DMS53 treated with DMSO at 0.1 percent for 48 hours (cell line): ENCODE measurements around the gene CDH5.

ENCODE experiments used
- DNase-seq: peaks from one replicate; lab custom pipeline; 2025; ENCODE audit not compliant: unreplicated experiment; lab: John Stamatoyannopoulos, UW

The CDH5 gene

GRCh38 chr16:66372078-66372897, 5.8 kb downstream of the CDH5 start:
- no peak for DNase-seq

DNA sequence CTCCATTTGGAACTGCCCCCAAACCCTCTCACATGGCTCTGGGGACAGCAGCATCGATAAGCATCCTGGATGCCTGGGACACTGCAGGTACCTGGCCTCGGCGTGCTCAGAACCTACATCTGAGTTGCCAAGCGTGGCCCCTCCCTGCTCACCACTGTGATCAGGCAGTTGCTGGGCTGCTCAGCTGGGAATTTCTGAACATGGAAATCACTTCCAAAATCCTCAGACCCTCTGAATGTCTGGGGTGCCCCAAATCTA, 6.3 kb downstream of the CDH5 start:
- DNase-seq, result no peak

- DNase-seq, result no peak
Measured at GRCh38 chr16:66373667-66374066, 7.2 kb downstream of the CDH5 start.

GRCh38 chr16:66374176-66374575, 7.7 kb downstream of the CDH5 start:
- DNase-seq, result no peak

DNA sequence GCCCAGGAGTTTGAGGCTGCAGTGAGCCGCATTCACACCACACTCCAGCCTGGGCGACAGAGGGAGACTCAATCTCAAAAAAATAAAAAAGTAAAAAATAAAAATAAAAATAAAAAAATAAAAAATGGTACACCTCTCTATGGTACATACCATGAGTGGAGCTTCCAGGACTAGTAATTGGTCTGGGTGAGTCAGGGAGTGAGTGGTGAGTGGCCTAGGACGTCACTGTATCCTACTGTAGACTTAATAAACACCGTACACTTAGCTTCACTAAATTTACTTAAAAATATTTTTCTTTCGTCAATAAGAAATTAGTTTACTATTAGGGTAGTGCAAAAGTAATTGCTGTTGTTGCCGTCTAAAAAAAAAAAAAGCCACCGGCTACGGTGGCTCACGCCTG, 9.0 kb downstream of the CDH5 start:
- no peak for DNase-seq

GRCh38 chr16:66376114-66376513, 9.6 kb downstream of the CDH5 start:
- no peak for DNase-seq

DNA sequence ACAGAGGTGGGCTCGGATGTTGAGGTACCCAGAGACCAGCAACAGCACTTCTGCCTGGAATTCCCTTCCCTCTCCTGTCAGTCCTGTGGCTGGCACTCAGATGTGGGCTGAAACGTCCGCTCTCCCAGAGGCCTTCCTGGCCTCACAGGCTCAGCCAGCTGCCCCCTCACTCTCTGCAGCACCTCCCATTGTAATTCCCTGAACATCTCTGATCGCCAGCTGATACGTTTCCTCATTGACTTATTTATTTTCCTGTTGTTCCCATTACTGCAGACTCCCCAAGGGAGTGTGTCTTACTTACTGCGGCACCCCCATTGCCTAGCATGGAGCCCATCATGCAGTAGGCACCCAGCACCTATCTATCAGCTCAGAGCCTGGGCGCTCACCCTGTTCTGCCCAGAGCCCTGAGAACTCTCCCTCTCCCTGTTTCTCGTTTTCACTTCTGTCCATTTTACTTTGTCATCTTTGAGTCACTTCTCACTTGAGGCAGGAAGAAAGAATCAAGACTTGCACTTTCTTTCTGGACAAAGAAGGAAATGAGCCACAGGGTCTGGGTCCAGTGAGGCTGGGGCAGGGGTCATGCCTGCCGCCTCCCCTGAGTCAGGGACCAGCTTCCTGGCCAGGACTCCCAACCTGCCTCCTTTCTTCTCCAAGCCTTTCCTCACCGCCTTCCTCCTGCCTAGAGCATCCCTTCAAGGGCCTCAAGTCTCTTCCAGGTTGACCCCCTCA, 10.2 kb downstream of the CDH5 start:
- no peak for DNase-seq

DNA sequence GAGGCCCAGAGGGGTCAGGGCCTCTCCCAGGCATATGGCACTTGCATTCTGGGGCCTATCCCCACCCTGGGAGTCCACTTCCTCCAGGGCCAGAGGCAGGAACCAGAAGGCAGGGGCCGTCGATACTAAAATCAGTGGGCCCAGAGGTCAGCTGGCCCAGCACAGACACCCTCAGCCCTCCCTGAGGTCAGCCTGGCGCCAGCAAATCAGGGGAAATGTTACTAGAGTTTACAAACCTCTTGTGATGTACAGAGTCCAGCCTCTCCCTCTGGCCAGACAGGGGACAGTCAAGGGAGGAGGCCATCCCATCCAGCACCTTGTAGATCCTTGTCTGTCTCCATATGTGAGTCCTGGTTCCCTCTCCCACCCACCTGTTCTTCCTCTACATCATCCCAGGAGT, 10.8 kb downstream of the CDH5 start:
- DNase-seq, result no peak

DNA sequence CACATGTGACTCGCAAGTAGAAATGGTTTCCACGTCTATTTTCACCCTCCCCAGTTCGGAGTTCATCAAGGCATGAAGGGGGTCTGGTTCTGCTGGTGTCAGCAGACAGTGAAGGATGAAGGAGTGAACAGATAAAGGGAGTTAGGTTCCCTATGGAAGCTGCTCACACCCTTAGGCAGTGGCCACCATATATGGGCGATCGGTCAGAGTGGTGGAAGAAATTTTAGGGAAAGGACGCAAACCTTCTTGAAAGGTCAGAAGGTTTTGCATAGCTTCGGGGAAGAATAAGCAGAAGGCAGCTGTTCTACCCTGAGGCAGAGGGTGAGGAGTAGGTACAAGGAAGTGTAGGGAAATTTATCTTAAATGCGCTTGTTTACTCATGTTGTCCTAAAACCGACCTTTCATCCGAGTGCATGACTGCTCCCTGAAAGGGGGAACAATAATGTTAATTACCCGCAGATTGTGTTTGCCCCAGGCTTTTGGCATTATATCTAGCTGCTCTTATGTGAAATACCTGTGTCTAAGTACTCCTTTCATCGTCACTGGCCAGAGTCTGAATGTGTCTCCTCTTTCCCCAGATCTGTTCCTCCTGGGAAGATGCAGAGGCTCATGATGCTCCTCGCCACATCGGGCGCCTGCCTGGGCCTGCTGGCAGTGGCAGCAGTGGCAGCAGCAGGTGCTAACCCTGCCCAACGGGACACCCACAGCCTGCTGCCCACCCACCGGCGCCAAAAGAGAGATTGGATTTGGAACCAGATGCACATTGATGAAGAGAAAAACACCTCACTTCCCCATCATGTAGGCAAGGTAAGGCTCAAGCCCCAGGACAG, 12.5 kb downstream of the CDH5 start:
- DNase-seq, result no peak

- DNase-seq, result no peak
Measured at GRCh38 chr16:66379571-66379941, 13.1 kb downstream of the CDH5 start.

GRCh38 chr16:66380421-66380820, 13.9 kb downstream of the CDH5 start:
- no peak for DNase-seq

- DNase-seq, result no peak
Measured at GRCh38 chr16:66381585-66382170, 15.2 kb downstream of the CDH5 start.

DNA sequence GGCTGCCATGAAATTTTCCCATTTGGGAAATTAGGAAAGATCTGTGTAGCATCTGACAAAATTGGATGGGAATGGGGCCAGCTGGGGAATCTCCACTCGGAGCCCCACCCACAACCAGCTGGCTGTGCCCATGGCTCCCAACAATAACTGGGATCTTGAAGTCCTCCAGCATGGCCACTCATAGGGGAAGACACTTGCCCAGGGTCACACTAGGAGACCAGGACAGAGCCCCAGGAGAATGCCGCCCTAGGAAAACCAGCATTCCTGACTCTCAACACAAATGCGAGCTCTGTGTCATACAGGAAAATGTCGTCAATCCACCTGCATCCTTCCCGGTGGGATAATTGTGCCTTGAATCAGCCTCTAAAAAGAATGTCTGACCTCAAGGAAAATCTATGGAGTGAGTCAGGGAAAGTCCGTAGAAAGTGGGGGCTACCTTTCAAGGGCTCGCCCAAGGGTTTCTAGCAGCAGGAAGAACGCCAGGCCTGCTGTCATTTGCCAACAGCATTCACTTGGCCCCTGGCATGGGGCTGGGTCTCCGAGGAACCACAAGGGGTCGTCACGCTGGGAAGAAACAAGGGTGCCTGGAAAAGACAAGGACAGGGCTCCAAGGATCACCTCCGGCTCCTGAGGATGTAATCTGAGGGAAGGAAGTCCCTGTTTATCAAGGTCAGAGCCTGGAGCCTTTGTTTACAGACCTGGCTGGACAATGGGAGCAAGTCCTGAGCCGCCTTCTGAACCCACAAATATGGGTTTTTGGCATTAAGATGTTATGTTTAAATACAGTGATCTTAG, 15.9 kb downstream of the CDH5 start:
- DNase-seq, result no peak

DNA sequence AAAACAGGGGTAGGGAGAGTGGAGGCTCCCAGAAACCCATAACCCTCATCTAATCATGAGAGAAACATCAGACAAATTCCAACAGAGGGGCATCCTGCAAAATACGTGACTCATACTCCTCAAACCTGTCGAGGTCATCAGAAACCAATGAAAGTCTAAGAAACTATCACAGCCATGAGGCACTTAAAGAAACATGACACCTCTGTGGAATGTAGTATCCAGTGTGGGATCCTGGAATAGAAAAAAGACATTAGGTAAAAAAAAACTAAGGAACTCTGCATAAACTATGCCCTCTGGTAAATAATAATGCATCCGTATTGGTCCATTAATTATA, 16.4 kb downstream of the CDH5 start:
- peak; percentile 14 for DNase-seq

GRCh38 chr16:66383551-66383950, 17.1 kb downstream of the CDH5 start:
- DNase-seq, result no peak

DNA sequence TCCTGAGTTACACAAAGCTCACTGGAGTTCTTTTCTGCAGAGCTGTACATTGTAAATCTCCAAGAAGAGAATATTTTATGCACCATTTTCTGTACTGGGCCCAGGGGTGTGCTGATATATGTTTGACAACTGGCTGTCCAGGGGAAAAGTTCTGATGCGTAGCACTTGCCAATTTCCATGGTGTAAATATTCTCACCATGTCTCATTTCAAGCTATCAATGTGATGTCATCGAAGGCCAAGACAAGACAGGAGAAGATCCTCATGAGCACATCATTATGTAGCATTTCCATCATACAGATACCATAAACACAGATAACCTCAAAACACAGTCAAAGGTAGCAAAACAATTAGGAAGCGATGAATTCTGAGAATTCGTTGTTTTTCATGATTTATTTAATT, 18.9 kb downstream of the CDH5 start:
- no peak for DNase-seq

DNA sequence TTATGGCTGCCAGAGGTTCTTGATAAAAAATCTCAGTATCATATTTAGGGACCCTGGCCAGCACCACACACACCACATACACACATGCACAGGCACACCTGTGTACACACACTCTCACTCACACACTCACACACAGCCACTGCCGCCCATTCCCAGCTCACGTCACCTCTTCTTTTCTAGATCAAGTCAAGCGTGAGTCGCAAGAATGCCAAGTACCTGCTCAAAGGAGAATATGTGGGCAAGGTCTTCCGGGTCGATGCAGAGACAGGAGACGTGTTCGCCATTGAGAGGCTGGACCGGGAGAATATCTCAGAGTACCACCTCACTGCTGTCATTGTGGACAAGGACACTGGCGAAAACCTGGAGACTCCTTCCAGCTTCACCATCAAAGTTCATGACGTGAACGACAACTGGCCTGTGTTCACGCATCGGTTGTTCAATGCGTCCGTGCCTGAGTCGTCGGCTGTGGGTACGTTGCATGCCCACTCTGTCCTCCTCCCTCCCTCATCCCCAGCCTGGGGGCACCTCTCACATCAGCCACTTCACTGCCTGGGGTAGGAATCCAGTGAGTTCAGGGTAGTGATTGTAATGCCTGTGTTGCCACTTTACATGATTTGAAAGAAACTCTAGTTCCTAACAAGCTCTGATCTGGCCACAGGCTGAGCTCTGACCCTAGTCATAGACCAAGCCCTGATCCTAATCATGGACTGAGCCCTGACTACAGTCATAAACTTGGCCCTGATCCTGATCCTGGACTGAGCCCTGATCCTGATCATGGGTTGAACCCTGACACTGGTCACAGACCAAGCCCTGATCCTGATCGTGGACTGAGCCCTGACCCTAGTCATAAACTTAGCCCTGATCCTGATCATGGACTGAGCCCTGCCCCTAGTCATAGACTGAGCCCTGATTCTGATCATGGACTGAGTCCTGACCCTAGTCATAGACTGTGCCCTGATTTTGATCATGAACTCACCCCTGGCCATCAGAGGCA, 20.4 kb downstream of the CDH5 start:
- DNase-seq, result peak; percentile 60

GRCh38 chr16:66387817-66388332, 21.4 kb downstream of the CDH5 start:
- no peak for DNase-seq

GRCh38 chr16:66388350-66389139, 22.1 kb downstream of the CDH5 start:
- no peak for DNase-seq
